PC-3 (cell line): Measurements from ENCODE around the gene DNAJB6.

Experiments
- EZH2 ChIP-seq: fragments of 300-600 bp; sonication (generic); IDR thresholded peaks from one replicate; pipeline ENCODE4 v1.6.1; 2017; ENCODE audit warnings: antibody characterized with exemption, mild to moderate bottlenecking, low read length; ENCODE audit not compliant: unreplicated experiment
- EZH2phosphoT487 ChIP-seq: fragments of 300-600 bp; sonication (generic); IDR thresholded peaks from 2 replicates; pipeline ENCODE4 v1.6.1; 2018; ENCODE audit warnings: mild to moderate bottlenecking, antibody characterized with exemption, low read length, borderline replicate concordance
- TF ChIP-seq, protein P1 (sequence below): fragments of 300-600 bp; sonication (generic); conservative IDR thresholded peaks from 2 replicates; pipeline ENCODE4 v1.5.1; 2017; ENCODE audit warnings: antibody characterized with exemption, low read depth, mild to moderate bottlenecking, low read length

DNA sequence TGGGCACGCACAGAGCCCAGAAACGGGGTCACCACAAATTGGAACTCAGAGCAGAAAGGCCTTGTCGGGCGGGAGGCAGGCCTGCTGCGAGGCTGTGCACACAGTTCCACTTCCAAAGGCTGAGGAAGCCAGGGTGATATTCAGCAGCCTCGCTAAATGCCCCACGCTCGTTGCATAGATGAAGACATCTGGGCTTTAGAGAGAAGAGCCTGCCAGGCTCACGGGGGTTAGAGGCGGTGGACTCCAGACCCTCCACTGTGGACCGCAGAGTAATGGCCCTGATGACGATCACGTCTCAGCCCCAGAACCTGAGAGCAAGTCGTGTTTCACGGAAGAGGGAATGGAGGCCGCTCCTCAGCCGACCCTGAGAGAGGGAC lies 104.2 kb downstream of the DNAJB6 start:
- TF ChIP-seq, protein P1, sequence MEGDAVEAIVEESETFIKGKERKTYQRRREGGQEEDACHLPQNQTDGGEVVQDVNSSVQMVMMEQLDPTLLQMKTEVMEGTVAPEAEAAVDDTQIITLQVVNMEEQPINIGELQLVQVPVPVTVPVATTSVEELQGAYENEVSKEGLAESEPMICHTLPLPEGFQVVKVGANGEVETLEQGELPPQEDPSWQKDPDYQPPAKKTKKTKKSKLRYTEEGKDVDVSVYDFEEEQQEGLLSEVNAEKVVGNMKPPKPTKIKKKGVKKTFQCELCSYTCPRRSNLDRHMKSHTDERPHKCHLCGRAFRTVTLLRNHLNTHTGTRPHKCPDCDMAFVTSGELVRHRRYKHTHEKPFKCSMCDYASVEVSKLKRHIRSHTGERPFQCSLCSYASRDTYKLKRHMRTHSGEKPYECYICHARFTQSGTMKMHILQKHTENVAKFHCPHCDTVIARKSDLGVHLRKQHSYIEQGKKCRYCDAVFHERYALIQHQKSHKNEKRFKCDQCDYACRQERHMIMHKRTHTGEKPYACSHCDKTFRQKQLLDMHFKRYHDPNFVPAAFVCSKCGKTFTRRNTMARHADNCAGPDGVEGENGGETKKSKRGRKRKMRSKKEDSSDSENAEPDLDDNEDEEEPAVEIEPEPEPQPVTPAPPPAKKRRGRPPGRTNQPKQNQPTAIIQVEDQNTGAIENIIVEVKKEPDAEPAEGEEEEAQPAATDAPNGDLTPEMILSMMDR: no peak
- TF ChIP-seq EZH2 (no peak), EZH2phosphoT487 (no peak)
